Right lobe of liver (tissue), 6 donors: ENCODE measurements around the gene IQGAP3. TPM values are rescaled to one million over a fixed set of nuclear protein-coding genes. Genes with fewer than 3 reads are reported as not detected.
A peak's percentile ranks its signal among the peaks of the same experiment; 100 is the strongest.

ENCODE experiments used
- ATAC-seq, 4 donors: fragments of 200-7000 bp; cut with Tn5 transposase; one replicate each; pipeline ENCODE4 v1.9.1; 2020; ENCODE audit warnings: mild to moderate bottlenecking in 4 of 4, moderate library complexity in 4 of 4
- DNase-seq, 3 donors: peaks; one replicate each; pipeline ENCODE4 v3.0.0-alpha.2; 2020
- H3K27ac ChIP-seq, 3 donors: fragments of 200-600 bp; one replicate each; pipeline ENCODE4 v1.8.0; 2022
- H3K27me3 ChIP-seq, 2 donors: fragments of 200-600 bp; one replicate each; pipeline ENCODE4 v1.8.0; 2022
- H3K36me3 ChIP-seq, 4 donors: fragments of 200-600 bp; sonication (generic) in 1 of 4; one replicate each; pipeline versions ENCODE4 v1.5.1 to v1.8.0; 2017 to 2022; ENCODE audit warnings: control low read depth in 1 of 4
- H3K4me1 ChIP-seq, 4 donors: fragments of 200-600 bp; sonication (generic) in 1 of 4; one replicate each; pipeline versions ENCODE4 v1.5.1 to v1.8.0; 2017 to 2022; ENCODE audit warnings: control low read depth in 1 of 4
- H3K4me3 ChIP-seq, 3 donors: fragments of 200-600 bp; one replicate each; pipeline ENCODE4 v1.8.0; 2022
- H3K9me3 ChIP-seq, 4 donors: fragments of 200-600 bp; sonication (generic) in 1 of 4; one replicate each; pipeline versions ENCODE4 v1.5.1 to v1.8.0; 2017 to 2022; ENCODE audit warnings: control low read depth in 1 of 4
- POLR2A ChIP-seq: fragments of 450-650 bp; IDR thresholded peaks from one replicate; pipeline ENCODE4 v1.6.1; 2017; ENCODE audit warnings: antibody characterized with exemption, mild to moderate bottlenecking
- WGBS: methylation state at CpG from one replicate; pipeline ENCODE4 v1.1.6; 2018; ENCODE audit warnings: low coverage, low lambda C conversion rate; ENCODE audit not compliant: insufficient coverage; ENCODE audit errors: missing lambda C conversion rate; 5-methylcytosine and 5-hydroxymethylcytosine counted together
- intact Hi-C, 2 donors: fragments of 100-400 bp; cut with DNase I; formaldehyde crosslinking; loops; one replicate each; pipeline versions ENCODE4 v1.11.2 to v1.14.1; 2022
- total RNA-seq, 6 experiments: library from RNA; depleted of rRNA in 2 of 6; stranded (reverse); fragments of >200 nt in 2 of 6; fragmentation: NEBNext Ultra II Directional in 3 of 6; extraction: Animal tissue kit (Norgen Biotek cat#: 25700) in 3 of 6; gene quantifications; one replicate each; pipeline versions ENCODE4 v1.1.0 to v1.2.4, GENCODE V29; 2016 to 2023
- TF ChIP-seq, protein P1 (sequence below), 4 donors: fragments of 200-600 bp in 3 of 4; fragments of 450-650 bp in 1 of 4; IDR thresholded peaks; one replicate each; pipeline versions ENCODE4 v1.5.1 to v1.8.0; 2016 to 2022; ENCODE audit warnings: antibody characterized with exemption in 4 of 4, mild to moderate bottlenecking in 2 of 4
- donor health status: DM: no; HTN: yes; CAD: no.
- donor health status: DM: no; HTN: no; CAD: no.
- donor health status: DM: no; HTN: no; CAD: no.
- donor health status: DM: no; HTN: yes; CAD: no.
- donor health status: DM: no; HTN: yes; CAD: no.

The IQGAP3 gene
- total RNA-seq, 6 experiments from 2014 or later: 0.07 to 2.6 (median 0.95) TPM

DNA sequence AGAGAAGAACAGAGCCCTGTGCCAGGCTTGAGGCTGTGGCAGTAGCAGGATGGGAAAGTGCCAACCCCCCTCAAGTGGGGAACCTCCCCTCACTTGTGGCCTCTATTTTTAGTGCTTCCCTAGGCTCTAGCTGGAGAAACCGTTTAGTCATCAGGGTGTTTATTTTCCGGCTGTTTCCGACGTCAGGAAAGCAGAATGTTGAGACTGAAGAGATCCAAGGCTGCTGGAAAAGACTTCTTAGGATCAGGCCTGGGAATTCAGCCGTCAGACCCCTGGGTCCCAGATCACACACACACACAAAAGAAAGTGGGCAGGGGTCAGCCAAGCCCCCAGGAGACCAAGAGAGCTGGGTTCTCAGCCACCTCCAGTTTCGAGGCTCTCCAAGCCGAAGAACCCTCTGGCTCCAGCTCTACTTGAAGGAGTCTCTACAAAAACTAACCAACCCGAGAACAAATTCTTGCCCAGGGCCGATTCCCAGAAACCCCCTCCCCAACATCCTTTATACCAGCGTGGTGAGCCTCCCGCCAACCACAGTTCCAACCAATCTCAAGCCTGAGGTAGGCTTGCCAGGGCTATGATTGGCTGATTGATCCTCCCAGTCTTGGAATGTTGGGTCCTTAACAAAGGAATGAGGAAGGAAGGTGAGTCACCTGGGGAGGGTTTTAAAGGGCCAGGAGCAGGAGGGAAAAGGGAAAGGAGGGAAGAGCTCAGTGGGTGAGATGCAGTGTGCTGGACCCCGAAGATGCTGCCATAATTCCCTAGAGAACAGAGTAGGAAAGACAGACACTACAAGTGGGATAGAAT lies 69.3 kb downstream of the IQGAP3 start:
- ATAC-seq (no peak), DNase-seq (no peak)
- Histone ChIP-seq H3K4me3 (no peak overlapping the region), H3K36me3 (no peaks in the 10 kb centered on the region), H3K4me1 (peaks cover 0 to 34% (median 9%) of the 10 kb centered on the region in 4 donors), H3K9me3 (no peaks in the 10 kb centered on the region), H3K27ac (peak overlapping the region; percentile 98 to 100 (median 100)), H3K27me3 (no peaks in the 10 kb centered on the region)
- 64% methylated on average over 12 of the region's 12 CpGs for WGBS
- TF ChIP-seq POLR2A: peak; percentile 47
- TF ChIP-seq, protein P1, sequence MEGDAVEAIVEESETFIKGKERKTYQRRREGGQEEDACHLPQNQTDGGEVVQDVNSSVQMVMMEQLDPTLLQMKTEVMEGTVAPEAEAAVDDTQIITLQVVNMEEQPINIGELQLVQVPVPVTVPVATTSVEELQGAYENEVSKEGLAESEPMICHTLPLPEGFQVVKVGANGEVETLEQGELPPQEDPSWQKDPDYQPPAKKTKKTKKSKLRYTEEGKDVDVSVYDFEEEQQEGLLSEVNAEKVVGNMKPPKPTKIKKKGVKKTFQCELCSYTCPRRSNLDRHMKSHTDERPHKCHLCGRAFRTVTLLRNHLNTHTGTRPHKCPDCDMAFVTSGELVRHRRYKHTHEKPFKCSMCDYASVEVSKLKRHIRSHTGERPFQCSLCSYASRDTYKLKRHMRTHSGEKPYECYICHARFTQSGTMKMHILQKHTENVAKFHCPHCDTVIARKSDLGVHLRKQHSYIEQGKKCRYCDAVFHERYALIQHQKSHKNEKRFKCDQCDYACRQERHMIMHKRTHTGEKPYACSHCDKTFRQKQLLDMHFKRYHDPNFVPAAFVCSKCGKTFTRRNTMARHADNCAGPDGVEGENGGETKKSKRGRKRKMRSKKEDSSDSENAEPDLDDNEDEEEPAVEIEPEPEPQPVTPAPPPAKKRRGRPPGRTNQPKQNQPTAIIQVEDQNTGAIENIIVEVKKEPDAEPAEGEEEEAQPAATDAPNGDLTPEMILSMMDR (IDR thresholded peaks at IDR 0.05): no peak
- intact Hi-C loops: no loop called here

DNA sequence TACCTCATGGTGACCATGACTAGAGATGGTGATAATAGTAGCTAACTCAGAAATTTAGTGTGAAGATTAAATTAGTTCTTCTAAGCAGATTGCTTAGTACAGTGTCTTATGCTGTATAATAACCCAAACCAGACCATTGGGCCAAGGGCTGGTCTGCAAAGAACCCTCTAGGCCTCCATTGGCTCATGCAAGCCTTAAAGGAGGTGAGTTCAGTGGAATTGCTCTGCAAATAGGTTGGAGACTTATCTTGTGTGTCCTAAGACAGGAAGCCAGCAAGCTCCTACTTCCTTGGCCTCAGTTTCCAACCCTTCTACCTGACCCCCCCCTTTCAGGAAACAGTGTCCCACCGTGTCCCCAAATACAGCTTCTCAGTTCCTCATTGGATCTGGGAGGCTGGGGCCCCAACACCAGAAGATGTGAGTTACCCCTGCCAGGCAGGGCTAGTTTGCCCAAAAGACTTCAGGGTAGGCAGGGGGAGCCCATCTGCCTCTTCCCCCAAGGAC lies 69.9 kb downstream of the IQGAP3 start:
- no peaks in the 10 kb centered on the region for H3K36me3 ChIP-seq
- peak overlapping the region; percentile 98 to 100 (median 100) for H3K27ac ChIP-seq
- no peak for ATAC-seq
- H3K27me3 ChIP-seq: no peaks in the 10 kb centered on the region
- DNase-seq: no peak
- intact Hi-C loops: no loop called here
- TF ChIP-seq POLR2A: no peak
- TF ChIP-seq, protein P1 (IDR thresholded peaks at IDR 0.05): no peak
- no peak overlapping the region for H3K4me3 ChIP-seq
- 56% methylated on average over 1 of the region's 1 CpG for WGBS
- H3K4me1 ChIP-seq: peaks cover 0 to 40% (median 14%) of the 10 kb centered on the region in 4 donors
- H3K9me3 ChIP-seq: no peaks in the 10 kb centered on the region

DNA sequence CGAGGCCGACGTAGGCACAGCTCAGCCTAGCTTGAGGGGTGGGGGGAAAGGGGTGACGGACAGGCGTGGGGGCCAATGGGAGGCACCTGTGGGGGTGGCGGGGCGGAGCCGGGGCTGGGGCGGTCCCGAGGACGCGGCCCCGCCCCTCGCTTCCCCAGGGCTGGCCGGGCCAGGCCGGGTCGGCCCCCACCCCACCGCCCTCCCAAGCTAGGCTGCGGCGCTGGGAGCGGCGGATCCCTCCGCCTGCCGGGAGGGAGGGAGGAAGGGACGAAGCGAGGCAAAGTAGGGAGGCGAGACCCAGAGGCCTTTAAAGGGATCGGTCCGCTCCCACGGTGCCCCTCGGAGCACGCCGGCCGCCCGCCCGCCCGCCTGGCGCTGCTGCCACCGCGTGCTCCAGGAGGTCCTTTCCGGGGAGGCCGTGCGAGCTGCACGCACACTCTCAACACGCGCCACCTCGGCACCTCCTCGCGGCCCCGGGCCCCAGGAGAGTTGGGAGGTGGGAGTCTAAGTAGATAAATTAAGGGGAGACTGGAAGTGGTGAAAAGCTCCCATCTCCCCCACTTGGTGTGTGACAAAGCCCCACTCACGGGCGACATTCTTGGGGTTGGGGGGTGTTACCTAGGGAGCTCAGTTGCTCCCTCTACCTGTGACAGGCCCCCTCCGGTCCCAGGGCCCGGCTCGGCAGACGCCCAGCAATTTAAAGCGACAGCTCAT lies 71.4 kb downstream of the IQGAP3 start:
- no peaks in the 10 kb centered on the region for H3K9me3 ChIP-seq
- H3K36me3 ChIP-seq: no peaks in the 10 kb centered on the region
- H3K4me3 ChIP-seq: peak overlapping the region; percentile 86 to 100 (median 91)
- 0% methylated on average over 19 of the region's 57 CpGs for WGBS
- TF ChIP-seq, protein P1 (IDR thresholded peaks at IDR 0.05): peak; percentile 42 to 65 (median 63)
- peak; percentile 97 for TF ChIP-seq POLR2A
- peak; percentile 97 for DNase-seq
- H3K4me1 ChIP-seq: peaks cover 1 to 55% (median 26%) of the 10 kb centered on the region in 4 donors
- intact Hi-C loops: no loop called here
- H3K27me3 ChIP-seq: no peaks in the 10 kb centered on the region
- ATAC-seq: peak; percentile 71 to 88 (median 82)
- H3K27ac ChIP-seq: peak overlapping the region; percentile 98 to 100 (median 100)

DNA sequence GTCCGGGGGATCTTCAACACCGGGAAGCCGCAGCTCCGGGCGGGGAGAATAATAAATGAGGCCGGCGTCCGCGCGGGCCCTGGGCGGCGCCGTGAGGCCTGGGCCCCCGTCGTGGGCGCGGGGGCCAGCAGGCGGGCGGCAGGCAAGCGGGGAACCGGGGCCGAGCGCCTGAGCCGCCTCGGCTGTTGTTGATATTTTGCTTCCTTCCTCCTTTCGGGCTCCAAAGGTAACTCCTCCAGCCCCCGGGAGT lies 71.9 kb downstream of the IQGAP3 start, which contains the start of gene MEF2D:
MEF2D (minus strand) TSS at position 233 of the 250 bp plus-strand sequence. CDS start 17,483 bp downstream, outside the sequence.
- intact Hi-C loops: no loop called here
- peak within 1 kb of the TSS; percentile 98 to 100 (median 100) for H3K27ac ChIP-seq
- TF ChIP-seq POLR2A: peak; percentile 79
- TF ChIP-seq, protein P1 (IDR thresholded peaks at IDR 0.05): no peak
- H3K4me3 ChIP-seq: peak within 1 kb of the TSS; percentile 86 to 100 (median 91)
- no peaks in the 10 kb centered on the region for H3K9me3 ChIP-seq
- H3K4me1 ChIP-seq: peaks cover 2 to 60% (median 29%) of the 10 kb centered on the region in 4 donors
- H3K36me3 ChIP-seq: no peaks in the 10 kb centered on the region
- no CpG with 5 or more reads among the region's 27 CpGs for WGBS
- H3K27me3 ChIP-seq: no peaks in the 10 kb centered on the region
- no peak for ATAC-seq
- no peak for DNase-seq
